Upper lobe of right lung (tissue), 1 donor: ENCODE measurements around the gene KIAA0586. TPM values are rescaled to one million over a fixed set of nuclear protein-coding genes. Genes with fewer than 3 reads are reported as not detected.
"Not testable (repeated sequence)": the region's sequence is repeated elsewhere in the genome, so short reads cannot be mapped to it uniquely, and the experiment has no call there.

Source experiments
- ATAC-seq: fragments of 200-7000 bp; cut with Tn5 transposase; one replicate; pipeline ENCODE4 v1.9.1; 2020; ENCODE audit warnings: mild to moderate bottlenecking, moderate library complexity
- DNase-seq: peaks from one replicate; pipeline ENCODE4 v3.0.0-alpha.2; 2020
- H3K27ac ChIP-seq: fragments of 200-600 bp; one replicate; pipeline ENCODE4 v1.8.0; 2022
- H3K27me3 ChIP-seq: fragments of 200-600 bp; one replicate; pipeline ENCODE4 v1.8.0; 2022; ENCODE audit warnings: mild to moderate bottlenecking
- H3K36me3 ChIP-seq: fragments of 200-600 bp; one replicate; pipeline ENCODE4 v1.8.0; 2022
- H3K4me1 ChIP-seq: fragments of 200-600 bp; one replicate; pipeline ENCODE4 v1.8.0; 2022
- H3K4me3 ChIP-seq: fragments of 200-600 bp; one replicate; pipeline ENCODE4 v1.8.0; 2022; ENCODE audit warnings: mild to moderate bottlenecking
- H3K9me3 ChIP-seq: fragments of 200-600 bp; one replicate; pipeline ENCODE4 v1.8.0; 2022
- CTCF ChIP-seq: fragments of 200-600 bp; IDR thresholded peaks from one replicate; pipeline ENCODE4 v1.8.0; 2022; ENCODE audit warnings: antibody characterized with exemption
- intact Hi-C: fragments of 100-400 bp; cut with DNase I; formaldehyde crosslinking; loops from one replicate; pipeline ENCODE4 v1.11.0; 2022
- total RNA-seq: library from RNA; stranded (reverse); fragmentation: NEBNext Ultra II Directional; extraction: Animal tissue kit (Norgen Biotek cat#: 25700); gene quantifications from one replicate; pipeline ENCODE4 v1.2.1, GENCODE V29; 2021
- donor health status: DM: no; HTN: yes; CAD: no; lungs with severe emphysema.

KIAA0586 gene
- total RNA-seq, 1 donor from 2014 or later, result 16.3 TPM

GRCh38 chr14:58572473-58572853, 144.9 kb downstream of the KIAA0586 start:
- no peak for TF ChIP-seq CTCF
- no peak for DNase-seq
- Histone ChIP-seq H3K9me3 (no peaks in the 10 kb centered on the region), H3K36me3 (no peaks in the 10 kb centered on the region), H3K27ac (no peak overlapping the region), H3K4me1 (no peaks in the 10 kb centered on the region), H3K4me3 (no peak overlapping the region), H3K27me3 (no peaks in the 10 kb centered on the region)
- intact Hi-C loops, result no loop called here
- ATAC-seq, result no peak

- H3K27ac ChIP-seq, result no peak overlapping the region
- H3K27me3 ChIP-seq, result no peaks in the 10 kb centered on the region
- ATAC-seq, result no peak
- DNase-seq, result no peak
- no peak for TF ChIP-seq CTCF
- no peaks in the 10 kb centered on the region for H3K36me3 ChIP-seq
- no peak overlapping the region for H3K4me3 ChIP-seq
- H3K4me1 ChIP-seq, result no peaks in the 10 kb centered on the region
- intact Hi-C loops, result no loop called here
- H3K9me3 ChIP-seq, result no peaks in the 10 kb centered on the region
Measured at GRCh38 chr14:58572863-58573262, 145.3 kb downstream of the KIAA0586 start.

GRCh38 chr14:58574623-58575022, 147.1 kb downstream of the KIAA0586 start:
- no peak for DNase-seq
- no peak for ATAC-seq
- no peaks in the 10 kb centered on the region for H3K9me3 ChIP-seq

GRCh38 chr14:58575956-58576355, 148.4 kb downstream of the KIAA0586 start:
- DNase-seq (no peak), ATAC-seq (no peak)
- no peaks in the 10 kb centered on the region for H3K27me3 ChIP-seq
- H3K27ac ChIP-seq, result no peak overlapping the region
- no peaks in the 10 kb centered on the region for H3K36me3 ChIP-seq
- TF ChIP-seq CTCF, result no peak
- H3K4me1 ChIP-seq, result no peaks in the 10 kb centered on the region
- no peak overlapping the region for H3K4me3 ChIP-seq
- no peaks in the 10 kb centered on the region for H3K9me3 ChIP-seq
- intact Hi-C loops, result no loop called here

More at GRCh38 chr14:58574623-58575022, 147.1 kb downstream of the KIAA0586 start:
- Histone ChIP-seq H3K27ac (no peak overlapping the region), H3K36me3 (no peaks in the 10 kb centered on the region), H3K4me1 (no peaks in the 10 kb centered on the region), H3K27me3 (no peaks in the 10 kb centered on the region), H3K4me3 (no peak overlapping the region)
- no peak for TF ChIP-seq CTCF
- intact Hi-C loops, result no loop called here

- H3K4me1 ChIP-seq, H3K27ac ChIP-seq, H3K36me3 ChIP-seq, H3K4me3 ChIP-seq, H3K27me3 ChIP-seq, H3K9me3 ChIP-seq, intact Hi-C loops, DNase-seq, ATAC-seq: not testable (repeated sequence)
Measured at GRCh38 chr14:58580035-58580434, 152.5 kb downstream of the KIAA0586 start.

GRCh38 chr14:58581389-58581788, 153.9 kb downstream of the KIAA0586 start:
- H3K27ac ChIP-seq, intact Hi-C loops, DNase-seq, H3K9me3 ChIP-seq, ATAC-seq, H3K4me3 ChIP-seq, H3K4me1 ChIP-seq, H3K36me3 ChIP-seq, H3K27me3 ChIP-seq: not testable (repeated sequence)

GRCh38 chr14:58584383-58584782, 156.9 kb downstream of the KIAA0586 start:
- Histone ChIP-seq H3K27ac (no peak overlapping the region), H3K4me1 (no peaks in the 10 kb centered on the region), H3K27me3 (no peaks in the 10 kb centered on the region), H3K9me3 (no peaks in the 10 kb centered on the region), H3K4me3 (no peak overlapping the region), H3K36me3 (no peaks in the 10 kb centered on the region)
- ATAC-seq (no peak), DNase-seq (no peak)
- intact Hi-C loops, result no loop called here
- TF ChIP-seq CTCF, result no peak
